Breast epithelium (tissue), 4 donors: Measurements from ENCODE around the gene ETFA. TPM values are rescaled to one million over a fixed set of nuclear protein-coding genes. Genes with fewer than 3 reads are reported as not detected.

Experiments used
- DNase-seq, 2 donors: peaks; one replicate each; pipeline ENCODE4 v3.0.0-alpha.2; 2019; ENCODE audit warnings: low spot score in 2 of 2
- H3K27ac ChIP-seq, 2 donors: fragments of 200-600 bp; sonication (generic) in 1 of 2; one replicate each; pipeline ENCODE4 v1.5.1; 2016 to 2019; ENCODE audit warnings: mild to moderate bottlenecking in 1 of 2
- H3K27me3 ChIP-seq, 2 donors: fragments of 200-600 bp; sonication (generic) in 1 of 2; one replicate each; pipeline versions ENCODE4 v1.5.1 to v1.6.0; 2017 to 2019; ENCODE audit warnings: control low read depth in 1 of 2, mild to moderate bottlenecking in 1 of 2
- H3K36me3 ChIP-seq: fragments of 200-600 bp; one replicate; pipeline ENCODE4 v1.5.1; 2019
- H3K4me1 ChIP-seq, 2 donors: fragments of 200-600 bp; sonication (generic); one replicate each; pipeline ENCODE4 v1.5.1; 2016 to 2019; ENCODE audit warnings: control low read depth in 1 of 2
- H3K4me3 ChIP-seq, 3 donors: fragments of 200-600 bp; sonication (generic); 1 replicate in 2 of 3; 2 replicates in 1 of 3; pipeline ENCODE4 v1.5.1; 2016 to 2019; ENCODE audit warnings: mild to moderate bottlenecking in 3 of 3, moderate library complexity in 2 of 3
- H3K9me3 ChIP-seq, 2 donors: fragments of 200-600 bp; sonication (generic) in 1 of 2; one replicate each; pipeline ENCODE4 v1.5.1; 2016 to 2019; ENCODE audit warnings: control low read depth in 1 of 2
- CTCF ChIP-seq, 3 donors: fragments of 450-650 bp; IDR thresholded peaks; one replicate each; pipeline ENCODE4 v1.5.1; 2016 to 2017; ENCODE audit warnings: antibody characterized with exemption in 3 of 3, mild to moderate bottlenecking in 3 of 3, moderate library complexity in 3 of 3
- POLR2A ChIP-seq: fragments of 450-650 bp; IDR thresholded peaks from one replicate; pipeline ENCODE4 v1.6.1; 2016; ENCODE audit warnings: antibody characterized with exemption, mild to moderate bottlenecking, moderate library complexity
- POLR2AphosphoS5 ChIP-seq, 3 donors: sonication (generic); formaldehyde crosslinking; IDR thresholded peaks; one replicate each; pipeline ENCODE4 v1.6.1; 2017; ENCODE audit warnings: antibody characterized with exemption in 3 of 3
- intact Hi-C: fragments of 100-400 bp; cut with DNase I; formaldehyde crosslinking; loops from one replicate; pipeline ENCODE4 v1.15.1; 2023; ENCODE audit warnings: low total_unique reads
- total RNA-seq, 3 donors: library from RNA; depleted of rRNA; stranded (reverse); fragments of >200 nt; gene quantifications; one replicate each; pipeline ENCODE4 v1.1.0, GENCODE V29; 2016

Gene ETFA
- total RNA-seq, 3 donors from 2014 or later: 96.0 to 108 (median 108) TPM

- no peaks in the 10 kb centered on the region for H3K27me3 ChIP-seq
- intact Hi-C loops: loop anchor here (10.0 kb wide), 1 partner anchor 1834 kb away; no protein-coding TSS in a partner anchor
Measured at GRCh38 chr15:76169018-76169417, 142.3 kb downstream of the ETFA start.

DNA sequence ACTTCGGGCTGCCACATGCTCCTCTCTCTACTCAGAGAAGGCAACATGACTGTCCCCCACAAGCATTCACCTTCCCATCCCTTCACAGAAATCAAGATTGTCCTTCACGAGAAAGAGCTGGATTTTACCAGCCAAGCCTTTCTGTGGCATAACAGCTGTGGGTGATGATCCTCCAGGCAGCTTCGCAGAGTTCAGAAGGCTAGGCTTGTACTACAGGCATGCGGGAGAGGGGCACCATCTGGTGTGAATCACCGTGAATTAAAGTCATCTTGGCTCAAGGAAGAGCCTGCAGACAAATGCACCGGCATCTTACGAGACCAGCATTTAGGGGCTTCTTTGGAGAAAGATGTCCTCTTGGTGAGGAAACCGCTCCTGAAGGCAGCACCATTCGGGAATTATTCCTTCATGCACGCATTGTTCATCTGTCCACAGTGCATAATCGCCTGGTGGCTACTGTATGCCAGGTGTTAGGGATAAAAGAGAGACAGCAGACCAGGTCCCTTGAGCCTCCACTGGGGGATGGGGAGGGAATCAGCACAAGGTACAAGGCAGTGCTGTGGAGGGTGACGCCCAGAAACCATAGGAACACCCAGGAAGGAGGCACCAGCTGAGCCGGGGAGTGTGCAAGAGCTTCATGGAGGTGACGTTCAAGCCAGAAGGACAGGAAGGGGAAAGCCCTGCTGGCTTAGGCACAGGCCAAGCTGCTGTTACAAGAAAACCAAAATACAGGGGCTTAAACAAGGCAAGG is 142.9 kb downstream of the ETFA start:
- Histone ChIP-seq H3K4me3 (no peak overlapping the region), H3K9me3 (no peaks in the 10 kb centered on the region), H3K27ac (no peak overlapping the region), H3K27me3 (no peaks in the 10 kb centered on the region), H3K36me3 (no peaks in the 10 kb centered on the region), H3K4me1 (no peaks in the 10 kb centered on the region)
- no peak for DNase-seq
- TF ChIP-seq POLR2AphosphoS5 (IDR thresholded peaks at IDR 0.05) (no peak), CTCF (IDR thresholded peaks at IDR 0.05) (no peak), POLR2A (no peak)
- intact Hi-C loops: loop anchor here (10.0 kb wide), 1 partner anchor 1834 kb away; no protein-coding TSS in a partner anchor

More at GRCh38 chr15:76169018-76169417, 142.3 kb downstream of the ETFA start:
- Histone ChIP-seq H3K36me3 (no peaks in the 10 kb centered on the region), H3K4me1 (no peaks in the 10 kb centered on the region), H3K9me3 (no peaks in the 10 kb centered on the region), H3K4me3 (no peak overlapping the region), H3K27ac (no peak overlapping the region)
- no peak for DNase-seq
- TF ChIP-seq CTCF (IDR thresholded peaks at IDR 0.05) (no peak), POLR2A (no peak), POLR2AphosphoS5 (IDR thresholded peaks at IDR 0.05) (no peak)

- H3K9me3 ChIP-seq: no peaks in the 10 kb centered on the region
- TF ChIP-seq POLR2A: no peak
- TF ChIP-seq POLR2AphosphoS5 (IDR thresholded peaks at IDR 0.05): no peak
- TF ChIP-seq CTCF (IDR thresholded peaks at IDR 0.05): no peak
- H3K4me3 ChIP-seq: no peak overlapping the region
- DNase-seq: no peak
- no peaks in the 10 kb centered on the region for H3K27me3 ChIP-seq
- no peak overlapping the region for H3K27ac ChIP-seq
- no peaks in the 10 kb centered on the region for H3K36me3 ChIP-seq
- peaks cover 0 to 3% of the 10 kb centered on the region in 2 donors for H3K4me1 ChIP-seq
- intact Hi-C loops: loop anchor here (10.0 kb wide), 1 partner anchor 1831 kb away; no protein-coding TSS in a partner anchor
Measured at GRCh38 chr15:76165951-76166350, 145.3 kb downstream of the ETFA start.

Other genes with a start within 250 kb of the ETFA start
- under 1 TPM in 1 of 3 donors, not detected in 2; 0.29 TPM for gene ISL2, start 25.3 kb upstream of the ETFA start, total RNA-seq